HL-60 (cell line): ENCODE measurements around the gene SLC35A3.

Experiments
- DNase-seq, 2 experiments: peaks; one replicate each; pipeline ENCODE4 v3.0.0-alpha.2; 2010 to 2020; ENCODE audit warnings: low read depth in 1 of 2, low spot score in 1 of 2
- H3K27ac ChIP-seq: fragments of 250-450 bp; sonication (Bioruptor Pico); replicated peaks from 2 replicates; pipeline ENCODE4 v1.5.1; 2020; ENCODE audit warnings: mild to moderate bottlenecking, moderate library complexity
- H3K27me3 ChIP-seq: fragments of 250-450 bp; sonication (Bioruptor Pico); 2 replicates; pipeline ENCODE4 v1.5.1; 2021; ENCODE audit warnings: mild to moderate bottlenecking, moderate library complexity; ENCODE audit not compliant: insufficient read depth, poor library complexity, severe bottlenecking
- H3K4me3 ChIP-seq: replicated peaks from 2 replicates; pipeline ENCODE4 v1.5.1; 2011; ENCODE audit warnings: mild to moderate bottlenecking, control low read depth, low read length; ENCODE audit not compliant: insufficient read depth
- CTCF ChIP-seq: IDR thresholded peaks from one replicate; pipeline ENCODE4 v1.5.1; 2011; ENCODE audit warnings: low read length, control low read depth, inconsistent platforms; ENCODE audit not compliant: insufficient read depth
- GABPA ChIP-seq: IDR thresholded peaks from 2 replicates; pipeline ENCODE4 v1.6.1; 2012; ENCODE audit warnings: low read depth
- POLR2AphosphoS5 ChIP-seq: IDR thresholded peaks from 2 replicates; pipeline ENCODE4 v1.6.1; 2012; ENCODE audit warnings: low read depth
- REST ChIP-seq: IDR thresholded peaks from 2 replicates; pipeline ENCODE4 v1.6.1; 2012; ENCODE audit warnings: low read depth; ENCODE audit not compliant: insufficient replicate concordance
- SPI1 ChIP-seq: IDR thresholded peaks from 2 replicates; pipeline ENCODE4 v1.6.1; 2012; ENCODE audit warnings: low read depth, mild to moderate bottlenecking, borderline replicate concordance

Gene SLC35A3

GRCh38 chr1:100009458-100009857 lies 39.7 kb downstream of the SLC35A3 start:
- H3K4me3 ChIP-seq = no peak overlapping the region
- H3K27ac ChIP-seq = no peak overlapping the region
- TF ChIP-seq GABPA = no peak
- TF ChIP-seq REST = no peak
- TF ChIP-seq POLR2AphosphoS5 = no peak
- no peak for TF ChIP-seq SPI1
- TF ChIP-seq CTCF = no peak
- DNase-seq = no peak
- H3K27me3 ChIP-seq = no peaks in the 10 kb centered on the region

- DNase-seq = no peak
- Histone ChIP-seq H3K27ac (no peak overlapping the region), H3K4me3 (no peak overlapping the region), H3K27me3 (no peaks in the 10 kb centered on the region)
- TF ChIP-seq SPI1 = no peak
Observed at GRCh38 chr1:100010804-100011203, 41.0 kb downstream of the SLC35A3 start.

- Histone ChIP-seq H3K27me3 (no peaks in the 10 kb centered on the region), H3K4me3 (no peak overlapping the region), H3K27ac (no peak overlapping the region)
- no peak for TF ChIP-seq POLR2AphosphoS5
- TF ChIP-seq GABPA = no peak
- TF ChIP-seq REST = no peak
- no peak for TF ChIP-seq CTCF
- no peak for TF ChIP-seq SPI1
- DNase-seq = no peak
Observed at GRCh38 chr1:100019220-100019619, 49.4 kb downstream of the SLC35A3 start.

- Histone ChIP-seq H3K27ac (no peak overlapping the region), H3K4me3 (no peak overlapping the region), H3K27me3 (no peaks in the 10 kb centered on the region)
- TF ChIP-seq CTCF (no peak), POLR2AphosphoS5 (no peak), SPI1 (no peak)
- DNase-seq = no peak
Observed at GRCh38 chr1:100023482-100023881, 53.7 kb downstream of the SLC35A3 start.
